Panc1 (cell line): ENCODE data around the gene ARHGEF28. TPM values are rescaled to one million over a fixed set of nuclear protein-coding genes. Genes with fewer than 3 reads are reported as not detected.
A peak's percentile ranks its signal among the peaks of the same experiment; 100 is the strongest.

Experiments
- ATAC-seq: fragments of 200-7000 bp; cut with Tn5 transposase; 2 replicates; pipeline ENCODE4 v1.9.1; 2020; ENCODE audit warnings: mild to moderate bottlenecking, moderate library complexity
- BruUV-seq: library from RNA; stranded (reverse); fragments of 400-500 nt; replicated peaks from 2 replicates; lab custom pipeline; 2021; lab: Mats Ljungman, UMichigan
- CTCF ChIA-PET: fragments of 300-600 bp; sonication (Branson Sonifier 250); formaldehyde crosslinking; loops from one replicate; lab custom pipeline; 2022; ENCODE audit warnings: antibody characterized with exemption; lab: Charles Lee
- POLR2A ChIA-PET: fragments of 300-600 bp; sonication (Branson Sonifier 250); formaldehyde crosslinking; loops from one replicate; lab custom pipeline; 2022; ENCODE audit warnings: antibody characterized with exemption; lab: Charles Lee
- DNase-seq: peaks from one replicate; pipeline ENCODE4 v3.0.0-alpha.2; 2010; ENCODE audit warnings: low read depth, low spot score
- H3K27ac ChIP-seq: 2 replicates; pipeline ENCODE4 v1.5.1; 2011; ENCODE audit warnings: mild to moderate bottlenecking, low read length, inconsistent platforms
- H3K27me3 ChIP-seq: fragments of 200-500 bp; sonication (Bioruptor generic); 2 replicates; pipeline ENCODE4 v1.6.0; 2014; ENCODE audit warnings: low read length, inconsistent platforms; ENCODE audit not compliant: control insufficient read depth, insufficient read depth
- H3K36me3 ChIP-seq: fragments of 200-500 bp; sonication (Bioruptor generic); 2 replicates; pipeline ENCODE4 v1.5.1; 2014; ENCODE audit warnings: inconsistent platforms, mild to moderate bottlenecking, low read length, moderate library complexity; ENCODE audit not compliant: control insufficient read depth, insufficient read depth
- H3K4me1 ChIP-seq: 2 replicates; pipeline ENCODE4 v1.5.1; 2011; ENCODE audit warnings: inconsistent platforms, mild to moderate bottlenecking, low read length, moderate library complexity; ENCODE audit not compliant: control insufficient read depth, insufficient read depth
- H3K4me3 ChIP-seq, 2 experiments: 2 replicates each; pipeline ENCODE4 v1.5.1; 2011 to 2012; ENCODE audit warnings: low read depth in 2 of 2, low read length in 2 of 2, mild to moderate bottlenecking in 2 of 2, inconsistent platforms in 1 of 2, moderate library complexity in 1 of 2
- H3K9me3 ChIP-seq: fragments of 200-500 bp; sonication (Bioruptor generic); 2 replicates; pipeline ENCODE4 v1.5.1; 2014; ENCODE audit warnings: low read depth, mild to moderate bottlenecking, inconsistent platforms, low read length, moderate library complexity; ENCODE audit not compliant: control insufficient read depth, insufficient read depth
- CTCF ChIP-seq: fragments of 450-650 bp; IDR thresholded peaks from 2 replicates; pipeline ENCODE4 v1.5.1; 2017; ENCODE audit warnings: mild to moderate bottlenecking
- POLR2AphosphoS5 ChIP-seq: IDR thresholded peaks from 2 replicates; pipeline ENCODE4 v1.6.1; 2012; ENCODE audit warnings: mild to moderate bottlenecking, low read depth, low read length, moderate library complexity
- REST ChIP-seq, 2 experiments: IDR thresholded peaks; 2 replicates each; pipeline ENCODE4 v1.6.1; 2011 to 2012; ENCODE audit warnings: low read depth in 2 of 2, control low read depth in 1 of 2, low read length in 1 of 2, mild to moderate bottlenecking in 1 of 2, moderate library complexity in 1 of 2; ENCODE audit not compliant: insufficient read depth in 1 of 2
- SIN3A ChIP-seq: IDR thresholded peaks from 2 replicates; pipeline ENCODE4 v1.6.1; 2012; ENCODE audit warnings: low read depth, mild to moderate bottlenecking, low read length, moderate library complexity, borderline replicate concordance; ENCODE audit not compliant: insufficient read depth
- TCF7L2 ChIP-seq: IDR thresholded peaks from 2 replicates; pipeline ENCODE4 v1.6.1; 2011; ENCODE audit warnings: mild to moderate bottlenecking, low read depth, low read length, inconsistent platforms
- in situ Hi-C: cut with HindIII; loops from 2 replicates; pipeline ENCODE4 v1.10.0; 2016; ENCODE audit warnings: low sequenced_read_pairs, low pct_unique_long_range_greater_than_20kb
- intact Hi-C: fragments of 100-400 bp; cut with micrococcal nuclease; formaldehyde crosslinking; loops from one replicate; pipeline ENCODE4 v1.10.0; 2022; ENCODE audit not compliant: unreplicated experiment
- total RNA-seq: library from RNA; stranded (reverse); gene quantifications from one replicate; pipeline ENCODE4 v1.2.1, GENCODE V29; 2021; ENCODE audit not compliant: unreplicated experiment

The ARHGEF28 gene
- total RNA-seq, 1 experiment from 2014 or later: 34.8 TPM

- Histone ChIP-seq H3K4me1 (peaks cover 8% of the 10 kb centered on the region; the same call in 1 of the 2 replicates), H3K27me3 (no peaks in the 10 kb centered on the region), H3K9me3 (no peaks in the 10 kb centered on the region), H3K4me3 (no peak overlapping the region), H3K27ac (peak overlapping the region; percentile 9; the same call in 1 of the 2 replicates), H3K36me3 (no peaks in the 10 kb centered on the region)
- in situ Hi-C loops (no loop called here), intact Hi-C loops (no loop called here)
- DNase-seq (no peak), ATAC-seq (no peak)
- ChIA-PET POLR2A (no interaction called here), CTCF (no interaction called here)
- BruUV-seq: no TSS peak
- no peak for TF ChIP-seq CTCF
- no peak for TF ChIP-seq TCF7L2
- TF ChIP-seq REST (IDR thresholded peaks at IDR 0.05; ENCODE audit: insufficient read depth in 1 of 2, low read depth in 2 of 2, low read length in 1 of 2): no peak
- TF ChIP-seq SIN3A: no peak
- TF ChIP-seq POLR2AphosphoS5: no peak
These were observed 21.7 kb downstream of the ARHGEF28 start for GRCh38 chr5:73647721-73648120.

GRCh38 chr5:73648515-73648914 lies 22.5 kb downstream of the ARHGEF28 start:
- CTCF ChIA-PET: no interaction called here
- POLR2A ChIA-PET: no interaction called here
- intact Hi-C loops (no loop called here), in situ Hi-C loops (no loop called here)
- H3K4me3 ChIP-seq: no peak overlapping the region
- ATAC-seq: no peak
- no peaks in the 10 kb centered on the region for H3K36me3 ChIP-seq
- H3K27ac ChIP-seq: peak overlapping the region; percentile 6; the same call in 1 of the 2 replicates
- TF ChIP-seq POLR2AphosphoS5 (no peak), CTCF (no peak), SIN3A (no peak)
- H3K4me1 ChIP-seq: peaks cover 8% of the 10 kb centered on the region; the same call in 1 of the 2 replicates
- DNase-seq: no peak
- no TSS peak for BruUV-seq
- H3K27me3 ChIP-seq: no peaks in the 10 kb centered on the region
- H3K9me3 ChIP-seq: no peaks in the 10 kb centered on the region
